ENCODE results near the gene BDKRB2.

- TF ChIP-seq CTCF (IDR thresholded peaks at IDR 0.05; ENCODE audit: poor library complexity) (no peak), EZH2 (IDR thresholded peaks at IDR 0.05; ENCODE audit: borderline replicate concordance) (no peak), EZH2phosphoT487 (IDR thresholded peaks at IDR 0.05; ENCODE audit: low read depth, severe bottlenecking, unreplicated experiment) (no peak)
Measured at GRCh38 chr14:96182546-96182945, 22.1 kb upstream of the BDKRB2 start.
